ENCODE results near the gene PPP2R5C.

Gene PPP2R5C

GRCh38 chr14:101887219-101887618 lies 125.7 kb downstream of the PPP2R5C start:
- DNase-seq (ENCODE audit: low spot score) = no peak

DNA sequence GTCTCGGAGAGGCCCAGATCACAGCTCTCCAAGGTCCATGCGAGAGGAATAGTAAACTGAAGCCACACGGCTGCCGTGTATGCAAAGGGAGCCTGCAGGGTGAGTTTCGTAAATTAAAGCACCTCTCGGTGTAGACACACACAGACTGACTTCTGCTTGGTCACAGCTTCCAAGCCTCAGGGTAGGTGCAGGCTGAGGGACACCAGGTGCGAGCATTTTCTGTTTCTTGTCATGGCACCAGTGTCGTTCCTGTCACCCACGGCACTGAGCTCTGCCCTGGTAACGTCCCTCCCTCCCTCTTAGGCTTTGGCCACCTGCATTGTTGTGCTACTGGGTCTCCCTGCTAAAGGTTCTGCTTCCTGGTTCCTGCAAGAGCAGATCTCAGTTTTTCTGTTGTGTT lies 126.7 kb downstream of the PPP2R5C start:
- DNase-seq (ENCODE audit: low spot score) = no peak

DNA sequence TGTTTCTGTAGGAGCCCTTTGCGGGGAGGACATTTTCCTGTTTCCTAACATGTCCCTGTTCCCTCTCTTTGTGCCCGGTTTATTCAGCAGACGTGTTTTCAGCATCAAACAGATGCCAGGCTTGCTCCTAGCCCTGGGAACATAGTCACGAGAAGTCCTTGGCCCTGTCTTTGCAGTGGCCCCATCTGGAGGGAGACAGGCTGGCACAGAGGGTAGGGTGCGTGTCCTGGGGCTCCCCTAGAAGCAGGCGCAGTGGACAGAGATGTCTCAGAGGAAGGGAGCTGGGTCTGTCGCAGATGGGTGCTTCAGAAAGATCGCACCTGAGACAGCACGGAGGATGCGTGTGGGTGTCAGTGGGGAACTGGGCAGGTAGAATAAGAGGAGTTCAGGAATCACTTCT lies 127.9 kb downstream of the PPP2R5C start:
- DNase-seq (ENCODE audit: low spot score) = no peak

- DNase-seq (ENCODE audit: low spot score) = peak; percentile 46
These were observed 128.4 kb downstream of the PPP2R5C start for GRCh38 chr14:101889898-101890297.

DNA sequence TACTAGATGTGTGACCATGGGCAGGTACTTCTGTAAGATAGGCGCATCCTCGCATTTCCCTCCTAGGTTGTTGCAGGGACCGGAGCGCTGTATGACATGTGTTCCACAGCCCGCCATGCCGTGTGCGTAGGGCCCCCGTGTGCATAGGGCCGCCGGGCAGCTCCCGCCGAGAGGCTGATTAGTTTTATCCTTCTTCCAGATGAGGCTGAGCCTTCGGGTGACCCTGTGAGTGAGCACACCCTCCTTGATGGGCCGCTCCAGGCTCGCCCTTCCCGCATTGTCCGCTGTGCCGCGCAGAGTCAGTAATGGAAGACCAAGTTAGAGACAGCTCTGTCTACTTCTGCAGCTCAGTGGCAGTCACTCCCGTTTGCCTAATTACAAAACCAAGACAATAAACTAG lies 130.0 kb downstream of the PPP2R5C start:
- DNase-seq (ENCODE audit: low spot score) = no peak

GRCh38 chr14:101893759-101894158 lies 132.2 kb downstream of the PPP2R5C start:
- DNase-seq (ENCODE audit: low spot score) = no peak

DNA sequence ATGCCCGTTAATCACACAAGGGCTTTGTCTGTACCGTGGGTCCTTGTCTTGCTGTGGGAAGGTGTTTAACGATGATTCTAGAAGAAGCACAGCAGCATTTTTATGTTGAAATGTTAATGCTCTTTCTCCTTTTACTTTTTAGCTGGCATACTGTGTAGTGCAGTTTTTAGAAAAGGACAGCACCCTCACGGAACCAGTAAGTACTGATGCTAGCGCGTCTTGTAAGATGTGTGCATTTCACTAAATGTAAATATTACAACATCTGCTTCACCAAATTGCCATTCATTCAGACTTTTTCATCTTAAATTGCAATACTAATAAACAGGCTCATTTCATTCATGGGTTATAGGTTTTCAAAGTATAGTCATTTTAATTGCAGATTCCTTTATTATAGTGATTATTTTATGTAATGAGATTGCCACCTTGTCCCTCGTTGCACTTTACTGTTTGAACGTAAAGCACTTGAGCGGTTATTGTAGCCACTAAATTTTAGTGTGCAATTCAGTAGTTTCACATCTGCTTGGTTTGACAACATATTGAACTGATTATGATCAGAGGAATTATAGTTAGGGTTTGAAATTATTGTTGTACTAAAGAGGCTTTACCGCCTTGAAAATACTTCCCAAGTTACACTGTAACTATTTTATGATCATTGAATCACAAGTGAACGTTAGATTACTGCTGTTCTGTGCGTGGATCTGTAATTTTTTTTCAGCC lies 133.0 kb downstream of the PPP2R5C start:
- no peak for DNase-seq (ENCODE audit: low spot score)

DNA sequence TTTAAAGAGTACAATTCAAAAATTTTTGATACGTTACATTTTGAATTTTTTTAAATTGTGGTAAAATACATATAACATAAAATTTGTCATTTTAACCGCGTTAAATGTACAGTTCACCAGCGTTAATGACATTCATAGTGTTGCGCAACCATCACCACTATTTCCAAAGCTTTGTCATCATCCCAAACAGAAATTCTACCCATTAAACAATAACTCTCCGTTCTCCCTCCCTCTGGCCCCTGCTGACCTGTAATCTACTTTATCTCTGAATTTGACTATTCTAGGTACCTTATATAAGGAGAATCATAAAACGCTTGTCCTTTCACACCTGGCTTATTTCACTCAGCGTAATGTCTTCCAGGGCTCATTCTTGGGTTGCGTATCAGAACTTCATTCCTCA lies 133.7 kb downstream of the PPP2R5C start:
- DNase-seq (ENCODE audit: low spot score) = no peak

DNA sequence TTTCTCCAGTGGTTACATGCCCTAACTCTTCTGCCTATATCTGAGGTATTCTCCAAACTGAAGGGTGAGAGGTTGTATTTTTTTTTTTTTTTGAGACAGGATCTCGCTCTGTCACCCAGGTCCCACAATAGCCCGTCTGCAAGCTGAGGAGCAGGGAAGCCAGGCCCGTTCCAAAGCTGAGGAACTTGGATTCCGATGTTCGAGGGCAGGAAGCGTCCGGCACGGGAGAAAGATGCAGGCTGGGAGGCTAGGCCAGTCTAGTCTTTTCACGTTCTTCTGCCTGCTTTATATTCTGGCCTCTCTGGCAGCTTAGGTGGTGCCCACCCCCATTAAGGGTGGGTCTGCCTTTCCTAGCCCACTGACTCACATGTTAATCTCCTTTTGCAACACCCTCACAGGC lies 135.8 kb downstream of the PPP2R5C start:
- no peak for DNase-seq (ENCODE audit: low spot score)

GRCh38 chr14:101898416-101898815 lies 136.9 kb downstream of the PPP2R5C start:
- DNase-seq (ENCODE audit: low spot score) = no peak

DNA sequence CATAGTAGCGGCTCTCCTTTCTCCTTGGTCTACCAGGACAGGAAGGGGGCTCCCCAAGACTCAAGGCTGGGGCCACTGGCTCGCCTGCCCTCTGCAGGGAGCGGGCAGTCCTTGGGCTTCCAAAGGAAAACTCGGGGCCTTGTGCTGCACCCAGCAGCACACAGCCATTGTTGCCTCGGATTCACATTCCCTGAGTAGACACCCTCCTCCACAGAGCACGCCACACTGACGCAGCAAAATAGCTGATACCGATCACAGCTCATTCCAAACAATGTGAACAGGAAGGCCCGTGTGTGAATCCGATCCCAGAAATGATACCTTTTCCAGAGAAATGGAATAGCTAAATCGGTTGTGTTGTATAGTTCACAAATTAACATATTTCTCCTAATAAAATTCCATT lies 137.8 kb downstream of the PPP2R5C start:
- DNase-seq (ENCODE audit: low spot score) = no peak

DNA sequence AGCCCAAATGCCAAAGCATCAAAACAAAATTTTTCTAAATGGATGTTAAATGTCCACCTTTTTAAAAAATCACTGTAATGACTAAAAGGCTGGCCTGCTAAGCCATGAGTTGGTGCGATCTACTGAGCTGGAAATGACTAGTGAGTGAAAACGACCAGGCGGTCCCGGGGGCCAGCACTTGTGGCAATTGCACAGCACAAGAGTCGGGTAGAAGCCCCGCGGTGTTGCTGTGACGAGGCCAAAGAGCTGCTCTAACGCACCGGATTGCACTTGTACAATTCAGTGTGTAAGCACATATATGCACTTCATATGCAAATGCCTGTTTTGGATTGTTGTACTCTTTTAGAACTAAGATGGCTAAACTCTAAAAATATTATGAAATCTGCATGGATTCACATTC lies 138.7 kb downstream of the PPP2R5C start:
- DNase-seq (ENCODE audit: low spot score) = no peak

DNA sequence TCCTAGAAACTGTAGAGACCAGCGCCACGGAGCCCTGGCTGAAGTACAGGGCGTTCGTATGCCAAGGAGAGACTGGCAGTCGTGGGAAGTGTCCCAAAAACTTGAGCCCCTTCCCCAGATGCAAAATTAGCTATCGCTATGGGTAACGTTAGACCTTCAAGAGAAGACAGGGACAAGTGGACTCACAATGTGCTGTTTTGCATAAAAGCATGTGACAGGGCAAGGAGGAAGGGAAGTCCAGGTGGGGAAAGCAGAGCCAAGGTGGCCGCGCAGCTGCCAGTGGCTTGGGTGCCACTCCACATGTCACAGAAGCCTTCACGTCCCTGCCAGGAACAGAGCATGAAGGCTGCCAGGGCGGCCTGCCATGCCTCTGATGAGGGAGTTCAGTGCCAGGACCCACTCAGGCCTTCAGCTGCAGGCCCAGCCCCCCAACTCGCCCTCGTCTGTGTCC lies 141.6 kb downstream of the PPP2R5C start:
- no peak for DNase-seq (ENCODE audit: low spot score)

GRCh38 chr14:101905614-101906013 lies 144.1 kb downstream of the PPP2R5C start:
- DNase-seq (ENCODE audit: low spot score) = no peak

GRCh38 chr14:101906645-101907044 lies 145.1 kb downstream of the PPP2R5C start:
- no peak for DNase-seq (ENCODE audit: low spot score)

DNA sequence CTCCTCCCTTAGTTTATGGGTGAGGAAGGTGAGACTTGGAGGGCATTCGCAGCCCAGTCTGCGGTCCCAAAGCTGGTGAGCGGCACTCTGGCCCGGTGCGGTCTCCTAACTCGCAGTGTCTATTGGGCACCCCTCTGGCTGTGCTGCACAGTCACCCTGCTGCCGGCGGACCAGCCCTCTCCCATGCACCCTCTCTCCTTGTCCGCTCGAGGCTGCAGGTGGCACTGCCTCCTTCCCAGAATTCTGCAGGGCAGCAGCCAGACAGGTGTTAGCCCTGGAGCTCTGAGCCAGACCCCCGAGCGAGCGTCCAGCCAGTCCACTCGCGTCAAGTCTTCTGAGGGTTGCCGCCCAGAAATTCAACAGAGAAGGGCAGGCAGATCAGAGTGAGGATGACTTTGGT lies 146.1 kb downstream of the PPP2R5C start:
- DNase-seq (ENCODE audit: low spot score) = no peak

- no peak for DNase-seq (ENCODE audit: low spot score)
These were observed 147.3 kb downstream of the PPP2R5C start for GRCh38 chr14:101908795-101909194.

- no peak for DNase-seq (ENCODE audit: low spot score)
These were observed 148.0 kb downstream of the PPP2R5C start for GRCh38 chr14:101909371-101910096.

GRCh38 chr14:101912841-101913240 lies 151.3 kb downstream of the PPP2R5C start:
- DNase-seq (ENCODE audit: low spot score) = no peak

GRCh38 chr14:101914083-101914482 lies 152.6 kb downstream of the PPP2R5C start:
- no peak for DNase-seq (ENCODE audit: low spot score)

DNA sequence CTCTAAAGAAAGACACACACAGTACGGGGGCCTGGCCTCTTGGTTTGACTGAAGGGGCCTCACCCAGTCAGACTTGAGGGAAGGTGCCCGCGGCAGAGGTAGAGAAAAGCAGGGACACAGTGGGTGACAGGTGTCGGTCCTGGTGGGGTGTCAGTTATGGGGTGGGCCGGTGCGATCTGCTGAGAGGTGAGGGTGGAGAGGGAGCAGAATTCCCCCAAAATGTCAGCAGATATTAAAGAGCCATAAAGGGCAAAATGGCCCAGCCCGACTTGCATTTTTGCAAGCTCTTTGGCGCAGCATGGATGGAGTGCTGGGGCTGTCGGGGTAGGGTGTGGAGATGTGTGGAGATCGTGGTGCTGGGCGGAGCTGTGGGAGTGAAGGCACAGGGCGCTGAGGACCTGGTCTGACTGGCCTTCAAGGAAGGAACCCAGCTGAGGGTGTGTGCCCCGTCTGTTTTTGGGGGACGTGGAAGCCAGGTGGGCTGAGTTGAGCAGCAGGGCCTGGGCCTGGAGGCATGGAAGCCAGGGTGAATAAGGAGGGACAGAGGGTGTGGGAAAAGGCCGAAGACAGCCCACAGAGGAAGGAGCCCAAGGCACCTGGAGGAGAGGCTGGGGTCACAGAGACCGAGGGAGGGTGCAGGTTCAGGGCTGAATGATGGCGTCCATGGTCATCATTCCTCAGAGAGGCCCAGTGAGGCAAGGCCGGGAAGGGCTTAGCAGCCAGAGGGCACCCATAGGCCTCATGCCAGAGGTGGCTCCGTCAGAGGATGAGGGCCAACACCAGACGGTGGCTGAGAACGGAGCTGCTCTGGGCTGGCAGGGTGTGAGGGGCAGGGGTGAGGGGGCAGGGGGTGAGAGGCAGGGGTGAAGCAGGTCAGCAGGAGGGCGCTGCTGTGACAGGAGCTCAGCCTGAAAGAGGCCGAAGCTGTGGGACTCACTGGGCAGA lies 154.6 kb downstream of the PPP2R5C start:
- DNase-seq (ENCODE audit: low spot score) = no peak

GRCh38 chr14:101916816-101917412 lies 155.4 kb downstream of the PPP2R5C start:
- DNase-seq (ENCODE audit: low spot score) = no peak

Measured in AG20443 (cell line).